OCI-LY7 (cell line): Measurements from ENCODE around the gene ANKS1B. TPM values are rescaled to one million over a fixed set of nuclear protein-coding genes. Genes with fewer than 3 reads are reported as not detected.

Experiments used
- BruUV-seq: library from RNA; stranded (reverse); fragments of 400-500 nt; replicated peaks from 2 replicates; lab custom pipeline; 2021; lab: Mats Ljungman, UMichigan
- CTCF ChIA-PET: fragments of 300-600 bp; sonication (Branson Sonifier 250); formaldehyde crosslinking; loops from one replicate; lab custom pipeline; 2022; ENCODE audit warnings: antibody characterized with exemption; ENCODE audit not compliant: unreplicated experiment; lab: Charles Lee
- POLR2A ChIA-PET: fragments of 300-600 bp; sonication (Branson Sonifier 250); formaldehyde crosslinking; loops from one replicate; lab custom pipeline; 2022; ENCODE audit warnings: antibody characterized with exemption; lab: Charles Lee
- DNase-seq: peaks from one replicate; pipeline ENCODE4 v3.0.0-alpha.2; 2015; ENCODE audit warnings: low spot score
- H2AFZ ChIP-seq: fragments of 200-600 bp; sonication (generic), shearing (Covaris generic); 2 replicates; pipeline ENCODE4 v1.6.1; 2014; ENCODE audit warnings: mild to moderate bottlenecking, antibody characterized with exemption, low read length, moderate library complexity
- H3K27ac ChIP-seq: fragments of 200-600 bp; sonication (generic); 2 replicates; pipeline ENCODE4 v1.5.1; 2014; ENCODE audit warnings: mixed run types, low read depth, mild to moderate bottlenecking, moderate library complexity, low read length, inconsistent platforms; ENCODE audit not compliant: poor library complexity, severe bottlenecking
- H3K36me3 ChIP-seq: fragments of 200-600 bp; sonication (generic); 2 replicates; pipeline ENCODE4 v1.6.1; 2014; ENCODE audit warnings: mild to moderate bottlenecking, antibody characterized with exemption, low read length, moderate library complexity, mixed read lengths; ENCODE audit not compliant: insufficient read depth
- H3K4me1 ChIP-seq: fragments of 200-600 bp; sonication (generic); 2 replicates; pipeline ENCODE4 v1.5.1; 2014; ENCODE audit warnings: mild to moderate bottlenecking, low read length; ENCODE audit not compliant: insufficient read depth, poor library complexity, severe bottlenecking
- H3K4me2 ChIP-seq: fragments of 200-600 bp; sonication (generic); 2 replicates; pipeline ENCODE4 v1.6.1; 2014; ENCODE audit warnings: mild to moderate bottlenecking, low read length
- H3K4me3 ChIP-seq: fragments of 200-600 bp; sonication (generic); 2 replicates; pipeline ENCODE4 v1.5.1; 2014; ENCODE audit warnings: mild to moderate bottlenecking, low read depth, low read length; ENCODE audit not compliant: poor library complexity, severe bottlenecking
- H3K79me2 ChIP-seq: fragments of 200-600 bp; sonication (generic); 2 replicates; pipeline ENCODE4 v1.6.1; 2016; ENCODE audit warnings: low read depth, mild to moderate bottlenecking, low read length, moderate library complexity, mixed read lengths; ENCODE audit not compliant: insufficient read depth
- H3K9me2 ChIP-seq: fragments of 200-600 bp; sonication (generic); 2 replicates; pipeline ENCODE4 v1.6.1; 2016; ENCODE audit warnings: mild to moderate bottlenecking, low read length, mixed read lengths; ENCODE audit not compliant: insufficient read depth
- H3K9me3 ChIP-seq: fragments of 200-600 bp; sonication (generic); 2 replicates; pipeline ENCODE4 v1.6.1; 2014; ENCODE audit warnings: mild to moderate bottlenecking, mixed run types, low read length, mixed read lengths
- H4K20me1 ChIP-seq: fragments of 200-600 bp; sonication (generic); 2 replicates; pipeline ENCODE4 v1.6.1; 2014; ENCODE audit warnings: mild to moderate bottlenecking, antibody characterized with exemption, low read length, moderate library complexity, mixed read lengths; ENCODE audit not compliant: insufficient read depth
- EZH2phosphoT487 ChIP-seq: fragments of 200-600 bp; sonication (generic); IDR thresholded peaks from 2 replicates; pipeline ENCODE4 v1.6.1; 2018; ENCODE audit warnings: low read depth, borderline replicate concordance, mild to moderate bottlenecking, mixed run types, antibody characterized with exemption, low read length, moderate library complexity, mixed read lengths
- intact Hi-C: fragments of 100-400 bp; cut with micrococcal nuclease; formaldehyde crosslinking; loops from one replicate; pipeline ENCODE4 v1.10.0; 2022; ENCODE audit not compliant: unreplicated experiment
- total RNA-seq, 2 experiments: library from RNA; depleted of rRNA in 1 of 2; stranded (reverse); fragments of >200 nt in 1 of 2; shearing (Covaris generic) in 1 of 2; gene quantifications; 2 replicates each; pipeline ENCODE4 v1.2.3, GENCODE V29; 2014 to 2022
- TF ChIP-seq, protein P1 (sequence below): fragments of 200-600 bp; sonication (generic); conservative IDR thresholded peaks from 2 replicates; pipeline ENCODE4 v1.5.1; 2014; ENCODE audit warnings: mild to moderate bottlenecking, antibody characterized with exemption, low read length, moderate library complexity, mixed read lengths

The ANKS1B gene
- total RNA-seq, 2 experiments from 2014 or later = 2.9 to 6.0 TPM

DNA sequence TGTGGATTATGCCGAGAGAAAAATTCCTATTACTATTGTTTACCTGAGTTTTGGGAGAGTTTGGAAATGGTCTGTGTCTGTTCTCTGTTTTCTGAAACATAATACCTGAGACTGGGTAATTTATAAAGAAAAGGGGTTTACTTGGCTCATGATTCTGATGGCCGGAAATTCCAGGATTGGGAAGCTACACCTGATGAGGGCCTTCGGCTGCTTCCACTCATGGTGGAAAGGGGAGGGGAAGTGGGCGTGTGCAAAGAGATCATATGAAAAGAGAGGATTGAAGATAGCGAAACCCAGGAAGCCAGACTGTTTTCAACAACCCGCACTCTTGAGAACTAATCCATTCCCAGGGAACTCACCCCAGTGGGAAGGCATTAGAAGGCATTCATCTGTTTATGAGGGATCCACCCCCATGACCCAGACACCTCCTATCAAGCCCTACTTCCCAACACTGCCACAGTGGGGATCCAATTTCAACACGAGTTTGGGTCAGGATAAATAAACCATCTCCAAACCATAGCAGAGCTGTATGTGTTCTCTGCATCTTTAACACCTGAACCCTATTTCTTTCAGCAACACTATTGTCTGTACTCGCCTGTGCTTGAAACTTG, 1288.6 kb downstream of the ANKS1B start:
- intact Hi-C loops = no loop called here
- CTCF ChIA-PET = no interaction called here

DNA sequence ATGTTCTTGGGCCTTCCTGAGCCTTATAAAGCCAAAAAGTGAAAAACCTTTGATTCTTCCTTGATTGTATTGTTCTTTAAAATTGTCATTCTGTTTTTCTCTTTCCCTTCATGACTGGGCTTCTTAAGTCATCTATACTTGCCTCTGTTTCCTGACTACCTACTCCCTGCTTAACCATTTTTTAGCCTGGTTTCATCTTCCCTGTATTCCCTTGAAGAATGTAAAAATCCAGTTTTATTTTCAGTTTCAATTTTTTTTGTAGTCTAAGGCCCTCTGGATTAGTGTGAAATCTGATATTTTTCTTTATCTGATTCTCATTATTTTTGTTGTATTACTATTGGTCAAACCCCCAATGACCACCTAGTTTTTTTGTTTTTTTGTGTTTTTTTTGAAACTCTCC, 1293.4 kb downstream of the ANKS1B start:
- TF ChIP-seq, protein P1, sequence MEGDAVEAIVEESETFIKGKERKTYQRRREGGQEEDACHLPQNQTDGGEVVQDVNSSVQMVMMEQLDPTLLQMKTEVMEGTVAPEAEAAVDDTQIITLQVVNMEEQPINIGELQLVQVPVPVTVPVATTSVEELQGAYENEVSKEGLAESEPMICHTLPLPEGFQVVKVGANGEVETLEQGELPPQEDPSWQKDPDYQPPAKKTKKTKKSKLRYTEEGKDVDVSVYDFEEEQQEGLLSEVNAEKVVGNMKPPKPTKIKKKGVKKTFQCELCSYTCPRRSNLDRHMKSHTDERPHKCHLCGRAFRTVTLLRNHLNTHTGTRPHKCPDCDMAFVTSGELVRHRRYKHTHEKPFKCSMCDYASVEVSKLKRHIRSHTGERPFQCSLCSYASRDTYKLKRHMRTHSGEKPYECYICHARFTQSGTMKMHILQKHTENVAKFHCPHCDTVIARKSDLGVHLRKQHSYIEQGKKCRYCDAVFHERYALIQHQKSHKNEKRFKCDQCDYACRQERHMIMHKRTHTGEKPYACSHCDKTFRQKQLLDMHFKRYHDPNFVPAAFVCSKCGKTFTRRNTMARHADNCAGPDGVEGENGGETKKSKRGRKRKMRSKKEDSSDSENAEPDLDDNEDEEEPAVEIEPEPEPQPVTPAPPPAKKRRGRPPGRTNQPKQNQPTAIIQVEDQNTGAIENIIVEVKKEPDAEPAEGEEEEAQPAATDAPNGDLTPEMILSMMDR = no peak
- TF ChIP-seq EZH2phosphoT487 = no peak
- no peak for DNase-seq

More for the DNA sequence above, 1288.6 kb downstream of the ANKS1B start:
- BruUV-seq = no TSS peak
- Histone ChIP-seq H3K27ac (no peak overlapping the region), H3K79me2 (no peaks in the 10 kb centered on the region), H3K4me1 (no peaks in the 10 kb centered on the region), H3K36me3 (peaks cover 34% of the 10 kb centered on the region), H3K9me2 (no peaks in the 10 kb centered on the region), H4K20me1 (no peaks in the 10 kb centered on the region), H3K9me3 (no peaks in the 10 kb centered on the region), H3K4me3 (no peak overlapping the region), H2AFZ (no peak overlapping the region), H3K4me2 (no peak overlapping the region)
- DNase-seq = no peak
- TF ChIP-seq, protein P1 = no peak
- POLR2A ChIA-PET = interaction anchor here (0.6 to 1.3 kb wide), 3 partner anchors 26 to 172 kb away, joined by 3 to 4 read pairs (median 3); no protein-coding TSS in a partner anchor

DNA sequence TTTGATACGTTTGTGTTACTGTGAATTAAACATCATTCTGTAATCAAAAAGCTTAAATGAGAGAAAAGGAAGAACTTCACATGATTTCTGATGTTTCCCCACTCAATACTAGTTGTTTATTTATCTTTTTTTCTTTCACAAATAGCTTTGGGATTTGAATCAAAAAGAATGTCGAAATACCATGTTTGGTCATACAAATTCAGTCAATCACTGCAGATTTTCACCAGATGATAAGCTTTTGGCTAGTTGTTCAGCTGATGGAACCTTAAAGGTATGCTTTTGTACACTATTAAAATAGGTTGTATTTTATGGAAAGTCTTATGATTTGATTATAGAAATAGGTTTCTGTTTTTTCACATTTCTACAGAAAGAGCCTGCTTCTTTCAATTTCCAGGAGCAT, 1298.1 kb downstream of the ANKS1B start:
- Histone ChIP-seq H2AFZ (no peak overlapping the region), H3K36me3 (peaks cover 66% of the 10 kb centered on the region), H3K27ac (no peak overlapping the region), H3K4me2 (no peak overlapping the region), H3K4me1 (no peaks in the 10 kb centered on the region), H3K9me3 (no peaks in the 10 kb centered on the region), H3K9me2 (no peaks in the 10 kb centered on the region), H3K4me3 (no peak overlapping the region), H3K79me2 (no peaks in the 10 kb centered on the region), H4K20me1 (no peaks in the 10 kb centered on the region)
- ChIA-PET POLR2A (interaction anchor here (0.7 kb wide), 2 partner anchors 24 to 1723 kb away, joined by 3 to 4 read pairs; no protein-coding TSS in a partner anchor), CTCF (interaction anchor here (0.6 kb wide), 1 partner anchor 56 kb away, joined by 4 read pairs; no protein-coding TSS in a partner anchor)
- intact Hi-C loops = no loop called here
- no peak for TF ChIP-seq EZH2phosphoT487
- TF ChIP-seq, protein P1 = no peak
- BruUV-seq = no TSS peak
- no peak for DNase-seq

More for the DNA sequence above, 1293.4 kb downstream of the ANKS1B start:
- H3K9me2 ChIP-seq = no peaks in the 10 kb centered on the region
- CTCF ChIA-PET = no interaction called here
- POLR2A ChIA-PET = no interaction called here
- intact Hi-C loops = no loop called here
- H3K36me3 ChIP-seq = peaks cover 41% of the 10 kb centered on the region
- H2AFZ ChIP-seq = no peak overlapping the region
- H3K4me3 ChIP-seq = no peak overlapping the region
- no peaks in the 10 kb centered on the region for H4K20me1 ChIP-seq
- H3K9me3 ChIP-seq = no peaks in the 10 kb centered on the region
- H3K4me2 ChIP-seq = no peak overlapping the region
- no peaks in the 10 kb centered on the region for H3K79me2 ChIP-seq
- no peak overlapping the region for H3K27ac ChIP-seq
- H3K4me1 ChIP-seq = no peaks in the 10 kb centered on the region
- BruUV-seq = no TSS peak
